GM21825 (cell line): ENCODE results near the gene DLG5.

Experiments used
- ATAC-seq: cut with Tn5 transposase; IDR thresholded peaks from one replicate; pipeline ENCODE4 v1.9.1; 2021; ENCODE audit warnings: mild to moderate bottlenecking, moderate library complexity; ENCODE audit not compliant: unreplicated experiment

DLG5 gene

GRCh38 chr10:77868523-77868922, 58.0 kb downstream of the DLG5 start:
- ATAC-seq: no peak

- ATAC-seq: no peak
Measured at GRCh38 chr10:77867124-77867719, 59.3 kb downstream of the DLG5 start.

GRCh38 chr10:77866598-77866997, 60.0 kb downstream of the DLG5 start:
- ATAC-seq: no peak

GRCh38 chr10:77865580-77866324, 60.8 kb downstream of the DLG5 start:
- no peak for ATAC-seq

- no peak for ATAC-seq
Measured at GRCh38 chr10:77864151-77864851, 62.3 kb downstream of the DLG5 start.

- ATAC-seq: no peak
Measured at GRCh38 chr10:77863446-77863845, 63.1 kb downstream of the DLG5 start.

GRCh38 chr10:77862595-77862994, 64.0 kb downstream of the DLG5 start:
- no peak for ATAC-seq

- no peak for ATAC-seq
Measured at GRCh38 chr10:77861366-77861765, 65.2 kb downstream of the DLG5 start.

- no peak for ATAC-seq
Measured at GRCh38 chr10:77859865-77860282, 66.7 kb downstream of the DLG5 start.

- no peak for ATAC-seq
Measured at GRCh38 chr10:77859200-77859864, 67.2 kb downstream of the DLG5 start.

- no peak for ATAC-seq
Measured at GRCh38 chr10:77857272-77857671, 69.3 kb downstream of the DLG5 start.

GRCh38 chr10:77856566-77856965, 70.0 kb downstream of the DLG5 start:
- no peak for ATAC-seq

- no peak for ATAC-seq
Measured at GRCh38 chr10:77855404-77856155, 71.0 kb downstream of the DLG5 start.

- no peak for ATAC-seq
Measured at GRCh38 chr10:77854115-77854514, 72.4 kb downstream of the DLG5 start.

- no peak for ATAC-seq
Measured at GRCh38 chr10:77853256-77853655, 73.3 kb downstream of the DLG5 start.

- no peak for ATAC-seq
Measured at GRCh38 chr10:77850620-77851231, 75.8 kb downstream of the DLG5 start.

- ATAC-seq: no peak
Measured at GRCh38 chr10:77849039-77849664, 77.4 kb downstream of the DLG5 start.

GRCh38 chr10:77846718-77847311, 79.7 kb downstream of the DLG5 start:
- no peak for ATAC-seq

GRCh38 chr10:77845451-77845850, 81.1 kb downstream of the DLG5 start:
- ATAC-seq: no peak
